Measurements from ENCODE around the gene ALOX5AP.

DNA sequence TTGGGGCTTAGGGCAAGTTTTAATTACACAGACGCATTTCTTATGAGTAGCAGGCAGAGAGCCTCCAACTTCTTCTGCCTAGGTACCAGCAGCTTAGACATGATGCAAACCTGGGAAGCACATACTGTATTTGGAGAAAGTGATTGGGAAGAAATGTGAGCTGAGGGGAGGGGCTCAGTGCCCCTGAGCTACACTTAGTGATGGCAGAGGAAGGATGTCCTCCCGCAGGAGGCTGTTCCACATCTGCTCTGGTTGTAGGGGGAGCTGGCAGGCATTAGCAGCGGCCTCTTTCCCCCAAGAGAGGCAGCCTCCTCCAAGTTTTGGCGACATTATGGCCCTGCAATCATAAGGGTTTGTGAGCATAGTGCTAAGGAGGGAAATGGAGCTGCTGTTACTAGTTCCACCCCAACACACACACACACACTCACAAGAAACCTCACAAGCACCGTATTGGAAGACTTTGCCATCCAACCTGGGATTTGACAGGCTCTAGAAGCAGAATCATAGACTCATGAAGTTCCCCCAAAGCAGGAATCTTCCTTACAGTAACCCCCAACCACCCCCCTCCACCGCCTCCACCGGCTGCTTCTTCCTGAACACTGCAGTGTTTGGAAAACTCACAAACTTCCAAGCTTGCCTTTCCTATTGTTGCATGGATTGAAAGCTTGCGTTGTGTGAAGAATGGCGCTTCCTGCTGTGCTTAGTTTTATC is 3.3 kb downstream of the ALOX5AP start:
- no peak for TF ChIP-seq POLR2A (IDR thresholded peaks at IDR 0.05)
- TF ChIP-seq, protein P1, sequence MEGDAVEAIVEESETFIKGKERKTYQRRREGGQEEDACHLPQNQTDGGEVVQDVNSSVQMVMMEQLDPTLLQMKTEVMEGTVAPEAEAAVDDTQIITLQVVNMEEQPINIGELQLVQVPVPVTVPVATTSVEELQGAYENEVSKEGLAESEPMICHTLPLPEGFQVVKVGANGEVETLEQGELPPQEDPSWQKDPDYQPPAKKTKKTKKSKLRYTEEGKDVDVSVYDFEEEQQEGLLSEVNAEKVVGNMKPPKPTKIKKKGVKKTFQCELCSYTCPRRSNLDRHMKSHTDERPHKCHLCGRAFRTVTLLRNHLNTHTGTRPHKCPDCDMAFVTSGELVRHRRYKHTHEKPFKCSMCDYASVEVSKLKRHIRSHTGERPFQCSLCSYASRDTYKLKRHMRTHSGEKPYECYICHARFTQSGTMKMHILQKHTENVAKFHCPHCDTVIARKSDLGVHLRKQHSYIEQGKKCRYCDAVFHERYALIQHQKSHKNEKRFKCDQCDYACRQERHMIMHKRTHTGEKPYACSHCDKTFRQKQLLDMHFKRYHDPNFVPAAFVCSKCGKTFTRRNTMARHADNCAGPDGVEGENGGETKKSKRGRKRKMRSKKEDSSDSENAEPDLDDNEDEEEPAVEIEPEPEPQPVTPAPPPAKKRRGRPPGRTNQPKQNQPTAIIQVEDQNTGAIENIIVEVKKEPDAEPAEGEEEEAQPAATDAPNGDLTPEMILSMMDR (IDR thresholded peaks at IDR 0.05), result no peak

All from right lobe of liver (tissue), 4 donors.